KBM-7 (cell line): Measurements from ENCODE around the gene INTS7.
"Not testable (repeated sequence)": the region's sequence is repeated elsewhere in the genome, so short reads cannot be mapped to it uniquely, and the experiment has no call there.

Experiments used
- DNase-seq: peaks from one replicate; pipeline ENCODE4 v3.0.0-alpha.2; 2015
- in situ Hi-C: fragments of 300-500 bp; cut with MboI; formaldehyde crosslinking; loops from 2 replicates; pipeline ENCODE4 v1.14.3; 2020; ENCODE audit warnings: low sequenced_read_pairs, low pct_unique_long_range_greater_than_20kb, mixed read lengths

Gene INTS7

GRCh38 chr1:212042436-212042835 lies 7.1 kb upstream of the INTS7 start:
- DNase-seq = no peak
- in situ Hi-C loops = loop anchor here (25.0 kb wide), 1 partner anchor 355 kb away; the partner anchor contains the start of gene NEK2

- in situ Hi-C loops = loop anchor here (25.0 kb wide), 1 partner anchor 354 kb away; the partner anchor contains the start of gene NEK2
- no peak for DNase-seq
Measured at GRCh38 chr1:212040629-212041412, 5.5 kb upstream of the INTS7 start.

DNA sequence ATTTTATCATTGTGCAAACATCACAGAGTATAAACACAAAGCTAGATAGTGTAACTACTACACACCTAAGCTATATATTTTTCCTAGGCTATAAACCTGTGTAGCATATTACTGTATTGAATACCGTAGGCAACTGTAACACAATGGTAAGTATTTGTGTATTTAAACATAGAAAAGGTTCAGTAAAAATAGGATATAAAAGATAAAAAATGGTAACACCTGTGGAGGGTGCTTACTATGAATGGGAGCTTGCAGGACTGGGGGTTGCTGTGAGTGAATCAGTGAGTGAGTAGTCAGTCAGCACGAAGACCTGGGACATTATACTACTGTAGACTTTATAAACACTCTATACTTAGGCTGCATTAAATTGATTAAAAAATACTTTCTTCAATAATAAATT lies 4.3 kb upstream of the INTS7 start:
- DNase-seq = no peak
- in situ Hi-C loops = loop anchor here (25.0 kb wide), 1 partner anchor 352 kb away; the partner anchor contains the start of gene NEK2

DNA sequence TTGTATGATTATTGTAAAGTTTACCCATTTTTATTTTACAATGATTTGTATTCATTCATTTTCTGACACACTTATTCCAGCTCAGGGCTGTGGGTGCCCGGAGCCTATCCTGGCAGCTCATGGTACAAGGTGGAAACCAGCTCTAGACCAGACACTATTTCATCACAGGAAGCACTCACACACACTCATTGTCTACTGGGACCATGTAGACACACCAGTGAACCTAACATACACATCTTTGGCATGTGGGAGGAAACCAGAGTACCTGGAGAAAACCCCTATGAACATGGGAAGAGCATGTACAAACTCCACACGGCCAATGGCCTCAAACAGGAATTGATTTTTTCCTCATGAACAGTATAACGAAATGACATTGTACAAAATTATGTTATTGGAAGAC lies 2.5 kb upstream of the INTS7 start:
- in situ Hi-C loops = loop anchor here (25.0 kb wide), 1 partner anchor 351 kb away; the partner anchor contains the start of gene NEK2
- peak; percentile 26 for DNase-seq

DNA sequence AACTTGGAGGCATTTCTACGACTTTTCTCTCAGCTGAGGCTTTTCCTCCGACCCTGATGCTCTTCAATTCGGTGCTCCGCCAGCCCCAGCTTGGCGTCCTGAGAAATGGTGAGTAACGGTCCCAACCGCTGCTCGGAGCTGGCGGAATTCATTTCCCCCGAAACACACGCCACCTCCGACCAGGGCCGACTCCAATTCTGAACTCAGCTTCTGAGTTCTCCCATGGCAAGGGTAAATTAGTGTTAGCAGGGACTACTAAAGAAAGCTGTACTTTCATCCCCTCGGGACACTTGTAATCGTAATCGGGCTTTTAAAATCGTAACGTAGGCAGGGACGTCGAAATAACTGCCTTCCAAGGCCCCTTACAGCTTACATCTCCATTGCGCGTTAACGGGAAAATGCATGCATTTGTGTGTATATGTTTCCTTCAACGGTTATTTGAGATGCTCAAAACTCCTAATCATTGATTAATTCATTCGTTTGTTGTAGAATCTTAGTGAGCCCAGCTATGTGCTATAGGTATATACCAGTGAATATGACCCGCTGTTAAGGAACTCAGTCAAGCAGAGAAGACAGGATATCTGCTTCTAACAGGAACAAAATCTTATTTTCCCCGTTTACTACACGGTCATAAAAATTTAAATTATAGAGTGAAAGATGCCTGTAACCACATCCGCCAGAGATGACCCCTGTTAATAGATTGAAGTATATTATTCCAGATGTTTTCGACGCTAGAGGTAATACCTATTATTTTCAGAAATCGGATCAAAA lies 663 bp upstream of the INTS7 start:
- no peak for DNase-seq
- in situ Hi-C loops = loop anchor here (25.0 kb wide), 1 partner anchor 349 kb away; the partner anchor contains the start of gene NEK2

- no peak for DNase-seq
- in situ Hi-C loops = loop anchor here (25.0 kb wide), 1 partner anchor 347 kb away; the partner anchor contains the start of gene NEK2
Measured at GRCh38 chr1:212034516-212035122, 738 bp downstream of the INTS7 start.

DNA sequence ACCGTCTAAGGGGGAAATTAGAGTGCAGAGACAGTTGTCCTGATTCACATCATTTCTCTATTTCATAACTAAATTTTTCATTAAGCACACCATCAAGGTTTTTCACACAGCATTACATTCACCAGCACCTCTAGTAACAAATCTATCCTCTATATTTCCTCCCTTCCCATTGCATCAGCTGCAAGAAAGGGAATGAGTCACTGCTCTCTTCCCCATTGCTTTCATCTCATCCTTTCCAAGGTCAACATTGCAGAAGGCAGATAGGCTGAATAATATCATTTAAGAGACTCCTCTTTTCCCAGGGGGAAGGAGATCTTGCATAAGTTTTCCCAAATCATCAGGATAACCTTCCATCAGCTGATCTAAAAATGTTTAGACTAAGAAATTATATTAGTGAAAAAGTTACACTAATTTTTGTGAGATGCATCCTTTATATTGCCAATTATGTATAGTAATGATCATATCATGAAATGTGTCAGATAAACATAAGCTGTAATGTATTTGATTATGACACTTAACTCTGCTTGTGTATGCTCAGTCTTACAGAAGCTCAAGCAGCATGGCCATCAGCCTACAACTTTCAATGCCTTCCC lies 4.3 kb downstream of the INTS7 start:
- in situ Hi-C loops = loop anchor here (25.0 kb wide), 1 partner anchor 344 kb away; the partner anchor contains the start of gene NEK2
- no peak for DNase-seq

DNA sequence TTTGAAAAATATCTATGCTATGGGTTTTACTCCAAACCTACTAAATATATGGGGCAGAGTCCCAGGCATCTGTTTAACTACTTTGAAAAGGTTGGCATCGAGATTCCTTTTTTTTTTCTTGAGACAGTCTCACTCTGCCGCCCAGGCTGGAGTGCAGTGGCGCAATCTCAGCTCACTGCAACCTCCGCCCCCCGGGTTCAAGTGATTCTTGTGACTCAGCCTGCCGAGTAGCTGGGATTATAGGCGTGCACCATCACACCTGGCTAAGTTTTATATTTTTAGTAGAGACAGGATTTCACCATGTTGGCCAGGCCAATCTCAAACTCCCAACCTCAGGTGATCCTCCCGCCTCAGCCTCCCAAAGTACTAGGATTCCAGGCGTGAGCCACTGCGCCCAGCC lies 7.6 kb downstream of the INTS7 start:
- in situ Hi-C loops = loop anchor here (25.0 kb wide), 1 partner anchor 340 kb away; the partner anchor contains the start of gene NEK2
- not testable (repeated sequence) for DNase-seq

DNA sequence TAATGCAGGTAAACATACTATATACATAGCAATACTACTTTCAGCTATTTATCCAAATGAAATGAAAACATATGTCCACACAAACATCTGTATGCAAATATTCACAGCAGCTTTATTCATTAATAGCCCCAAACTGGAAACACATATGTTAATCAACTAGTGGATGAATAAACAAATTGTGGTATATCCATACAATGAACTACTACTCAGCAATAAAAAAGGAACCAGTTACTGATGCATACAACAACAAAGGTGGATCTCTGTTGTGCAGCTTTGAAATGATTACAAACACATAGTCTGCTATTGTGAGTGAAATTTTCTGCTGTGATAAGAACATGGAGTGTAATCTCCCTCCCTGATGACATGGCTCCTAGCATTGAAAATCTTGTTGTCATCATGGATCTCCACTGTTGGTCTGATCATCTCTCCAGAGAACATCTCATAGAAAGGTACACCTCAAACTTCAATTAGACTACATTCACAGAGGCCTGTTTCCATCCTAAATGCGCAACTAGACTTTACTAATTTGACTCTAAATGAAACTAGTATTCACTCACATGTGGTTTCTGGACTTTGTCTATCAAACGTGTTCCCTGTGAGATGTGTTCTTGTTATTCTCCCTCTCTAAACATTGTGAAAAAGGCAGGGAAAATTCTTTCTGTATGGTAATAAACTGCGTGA lies 10.7 kb downstream of the INTS7 start:
- DNase-seq = no peak
- in situ Hi-C loops = loop anchor here (25.0 kb wide), 1 partner anchor 337 kb away; the partner anchor contains the start of gene NEK2

GRCh38 chr1:212022908-212023307 lies 12.4 kb downstream of the INTS7 start:
- in situ Hi-C loops = not testable (repeated sequence)

GRCh38 chr1:212021563-212021962 lies 13.8 kb downstream of the INTS7 start:
- in situ Hi-C loops = no loop called here
- no peak for DNase-seq

More at GRCh38 chr1:212022908-212023307, 12.4 kb downstream of the INTS7 start:
- DNase-seq = not testable (repeated sequence)

DNA sequence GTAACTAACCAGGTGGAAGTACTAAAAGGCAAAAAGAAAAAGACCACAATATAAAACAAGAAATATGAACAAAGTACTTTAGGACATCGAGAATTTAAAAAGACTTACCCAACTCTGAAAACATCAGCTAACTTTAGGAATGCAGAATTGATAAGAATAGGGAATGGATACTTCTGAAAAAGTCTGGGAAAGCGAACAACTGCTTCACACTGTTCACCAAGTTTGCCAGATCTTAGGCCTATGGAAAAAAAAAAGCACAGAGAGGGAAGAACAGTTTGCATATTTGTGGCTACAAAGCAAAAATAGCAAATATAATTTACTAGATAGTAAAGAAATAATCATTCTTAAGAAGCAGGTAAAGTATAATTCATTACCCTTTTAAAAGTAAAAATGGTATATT lies 14.4 kb downstream of the INTS7 start:
- no peak for DNase-seq
- in situ Hi-C loops = no loop called here

- no peak for DNase-seq
- in situ Hi-C loops = no loop called here
Measured at GRCh38 chr1:212013672-212014071, 21.7 kb downstream of the INTS7 start.

GRCh38 chr1:212012034-212012740 lies 23.2 kb downstream of the INTS7 start:
- in situ Hi-C loops = no loop called here
- DNase-seq = peak; percentile 76

DNA sequence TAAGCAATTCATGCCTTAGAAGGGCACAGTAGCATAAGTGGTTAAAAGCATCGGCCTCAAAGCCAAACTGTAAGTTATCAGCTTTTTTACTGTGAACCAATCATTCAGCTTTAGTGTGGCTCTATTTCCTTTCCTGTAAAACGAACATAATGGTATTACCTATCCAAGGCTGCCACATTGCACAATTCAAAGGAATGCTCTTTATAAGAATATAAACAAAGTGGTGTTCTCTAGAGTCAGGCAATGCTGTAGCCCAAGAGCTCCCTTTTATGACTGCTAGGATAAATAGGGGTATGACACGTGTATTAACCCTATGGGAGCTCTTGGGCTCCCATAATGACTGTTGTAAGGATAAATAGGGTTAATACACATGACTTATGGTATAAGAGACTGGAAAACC lies 25.4 kb downstream of the INTS7 start:
- in situ Hi-C loops = no loop called here
- no peak for DNase-seq

GRCh38 chr1:212009561-212009960 lies 25.8 kb downstream of the INTS7 start:
- DNase-seq = peak; percentile 8

GRCh38 chr1:212007886-212008285 lies 27.5 kb downstream of the INTS7 start:
- DNase-seq = no peak

More at GRCh38 chr1:212009561-212009960, 25.8 kb downstream of the INTS7 start:
- in situ Hi-C loops = no loop called here

GRCh38 chr1:212007178-212007577 lies 28.2 kb downstream of the INTS7 start:
- in situ Hi-C loops = no loop called here
- no peak for DNase-seq

More at GRCh38 chr1:212007886-212008285, 27.5 kb downstream of the INTS7 start:
- in situ Hi-C loops = no loop called here
